GM12878 (cell line): ENCODE data around the gene PNPLA3.

ENCODE experiments used
- BCL3 ChIP-seq: IDR thresholded peaks from 2 replicates; pipeline ENCODE4 v1.6.1; 2011; ENCODE audit warnings: borderline replicate concordance, low read depth, mild to moderate bottlenecking, moderate library complexity, low read length; ENCODE audit not compliant: insufficient read depth, poor library complexity, severe bottlenecking
- CBX3 ChIP-seq: fragments of 200-600 bp; sonication (generic); IDR thresholded peaks from 2 replicates; pipeline ENCODE4 v1.6.1; 2016; ENCODE audit warnings: low read depth, borderline replicate concordance
- CREB1 ChIP-seq: IDR thresholded peaks from 2 replicates; pipeline ENCODE4 v1.6.1; 2012; ENCODE audit warnings: low read depth, mild to moderate bottlenecking, inconsistent platforms
- CTCF ChIP-seq, 3 experiments: IDR thresholded peaks in 2 of 3; conservative IDR thresholded peaks in 1 of 3; 2 replicates each; pipeline ENCODE4 v1.5.1; 2011; ENCODE audit warnings: low read depth in 3 of 3, low read length in 3 of 3, mild to moderate bottlenecking in 3 of 3, control low read depth in 2 of 3, moderate library complexity in 2 of 3, inconsistent platforms in 1 of 3, mixed read lengths in 1 of 3; ENCODE audit not compliant: control insufficient read depth in 2 of 3, insufficient read depth in 1 of 3; ENCODE audit errors: extremely low read depth in 1 of 3
- JUNB ChIP-seq: IDR thresholded peaks from 2 replicates; pipeline ENCODE4 v1.6.1; 2016; ENCODE audit warnings: antibody characterized with exemption, mild to moderate bottlenecking
- MTA2 ChIP-seq: fragments of 450-650 bp; IDR thresholded peaks from 2 replicates; pipeline ENCODE4 v1.6.1; 2016; ENCODE audit warnings: low read depth, mild to moderate bottlenecking, moderate library complexity
- MYC ChIP-seq: IDR thresholded peaks from 2 replicates; pipeline ENCODE4 v1.6.1; 2011; ENCODE audit warnings: mild to moderate bottlenecking, low read length, moderate library complexity, inconsistent platforms; ENCODE audit not compliant: insufficient read depth, insufficient replicate concordance, insufficient read length, severe bottlenecking
- NFIC ChIP-seq: IDR thresholded peaks from 2 replicates; pipeline ENCODE4 v1.6.1; 2012; ENCODE audit warnings: low read depth, mild to moderate bottlenecking, inconsistent platforms, low read length, moderate library complexity
- POLR2AphosphoS5 ChIP-seq: IDR thresholded peaks from 2 replicates; pipeline ENCODE4 v1.6.1; 2011; ENCODE audit warnings: mild to moderate bottlenecking, low read length, inconsistent platforms
- SP1 ChIP-seq: IDR thresholded peaks from one replicate; pipeline ENCODE4 v1.6.1; 2011; ENCODE audit warnings: low read depth, low read length
- ZBTB33 ChIP-seq: fragments of 450-650 bp; IDR thresholded peaks from 2 replicates; pipeline ENCODE4 v1.6.1; 2017; ENCODE audit warnings: mild to moderate bottlenecking
- ZBTB4 ChIP-seq: fragments of 450-650 bp; formaldehyde crosslinking; IDR thresholded peaks from 2 replicates; pipeline ENCODE4 v1.4.0; 2022; ENCODE audit warnings: mild to moderate bottlenecking, moderate library complexity

- TF ChIP-seq MTA2 (no peak), CBX3 (no peak), CTCF (IDR thresholded peaks at IDR 0.05 in 2 of 3, conservative IDR thresholded peaks at IDR 0.05 in 1 of 3; ENCODE audit: control insufficient read depth in 2 of 3, extremely low read depth in 1 of 3, insufficient read depth in 1 of 3, low read depth in 3 of 3, low read length in 3 of 3) (peak; percentile 73 to 80 (median 80)), NFIC (no peak), JUNB (no peak), ZBTB4 (CRISPR knock-in tag) (no peak), POLR2AphosphoS5 (no peak), SP1 (no peak), BCL3 (no peak), ZBTB33 (no peak), CREB1 (no peak), MYC (no peak)
These were observed 40.5 kb upstream of the PNPLA3 start for GRCh38 chr22:43883012-43883661.
